ENCODE results near the gene ETV6.

DNA sequence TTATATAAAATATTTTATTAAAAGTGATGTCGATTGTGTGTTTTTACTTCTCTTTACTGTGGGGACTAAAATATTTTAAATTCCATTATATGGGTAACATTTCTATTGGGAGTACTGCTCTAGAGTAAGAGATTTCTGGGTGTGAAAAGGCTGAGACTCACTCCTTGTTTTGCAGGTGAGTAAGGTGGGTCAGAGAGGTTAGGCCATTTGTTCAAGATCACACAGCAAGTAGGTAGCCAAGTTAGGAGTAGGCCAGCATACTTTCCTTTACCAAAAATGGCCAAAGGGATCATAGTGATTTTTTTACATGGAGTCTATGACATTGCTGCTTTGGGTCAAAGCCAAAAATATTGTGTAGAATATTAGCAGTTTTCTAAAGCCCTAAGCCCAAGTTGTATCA, 138.0 kb downstream of the ETV6 start:
- no peak for TF ChIP-seq ZNF274 (IDR thresholded peaks at IDR 0.05; ENCODE audit: low read depth, low read length)
- no peak for TF ChIP-seq YY1 (IDR thresholded peaks at IDR 0.05; ENCODE audit: insufficient read depth, insufficient read length)
